Urothelium cell line (cell line): ENCODE results near the gene NRAS.

Source experiments
- DNase-seq: peaks from one replicate; pipeline ENCODE4 v3.0.0; 2011; ENCODE audit warnings: low spot score, mixed read lengths
- FAIRE-seq: peaks from 2 replicates; lab custom pipeline; 2011; peaks lifted over from hg19 to GRCh38; lab: Jason Lieb, UNC

Gene NRAS

DNA sequence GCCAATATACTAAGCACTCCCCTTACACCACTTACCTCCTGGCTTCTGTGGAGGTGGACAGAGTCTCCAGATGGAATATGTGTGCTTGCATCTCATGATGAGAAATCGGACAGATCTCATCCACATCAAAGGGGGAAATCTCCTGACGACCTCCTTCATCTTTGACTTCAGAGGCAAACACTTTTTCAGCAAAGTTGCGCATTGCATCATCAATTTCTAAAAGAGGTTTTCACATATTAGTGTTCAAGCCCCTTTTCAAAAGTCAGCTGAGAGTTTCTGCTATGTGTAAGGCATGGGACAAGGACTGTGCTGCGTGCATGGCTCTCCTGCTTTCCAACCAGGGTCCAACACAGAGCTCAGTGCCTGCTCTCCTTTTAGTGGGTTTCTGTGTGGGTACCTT, 28.0 kb downstream of the NRAS start:
- DNase-seq: no peak
- no peak for FAIRE-seq

DNA sequence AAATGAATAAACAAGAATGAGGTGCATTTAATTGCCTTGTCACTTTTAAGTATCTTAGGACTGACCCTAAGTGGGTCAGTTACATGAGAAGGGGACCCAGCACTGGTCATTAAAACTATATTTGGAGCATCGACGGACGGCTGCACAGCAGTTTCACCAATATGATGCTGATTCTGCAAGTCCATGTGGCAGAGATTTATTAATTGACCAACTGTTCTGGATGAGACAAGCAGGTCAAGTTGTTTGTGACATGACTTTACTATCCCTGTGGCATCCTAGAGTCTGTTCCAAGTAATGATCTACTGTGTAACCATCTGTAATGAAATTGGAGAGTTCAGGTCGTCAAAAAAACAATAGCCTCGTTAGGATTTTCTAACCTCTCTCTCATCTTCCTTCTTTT, 30.7 kb downstream of the NRAS start:
- FAIRE-seq: no peak
- no peak for DNase-seq

DNA sequence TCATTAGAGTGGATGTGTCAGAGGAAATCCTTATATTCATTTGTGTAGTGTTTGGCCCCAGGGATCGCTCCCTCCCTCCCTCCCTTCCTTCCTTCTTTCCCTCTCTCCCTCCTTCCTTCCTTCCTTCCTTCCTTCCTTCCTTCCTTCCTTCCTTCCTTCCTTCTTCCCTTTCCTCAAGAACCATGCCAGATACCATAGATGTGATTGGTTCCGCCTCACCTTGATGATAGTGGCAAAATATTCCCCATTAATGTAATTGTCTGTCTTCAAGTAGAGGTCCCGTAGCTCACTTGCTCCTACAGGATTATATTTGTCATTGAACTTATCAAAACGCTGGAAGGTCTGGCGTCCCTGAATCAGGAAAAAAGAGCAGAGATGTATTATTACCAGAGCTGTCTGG, 38.9 kb downstream of the NRAS start:
- no peak for FAIRE-seq
- DNase-seq: no peak

DNA sequence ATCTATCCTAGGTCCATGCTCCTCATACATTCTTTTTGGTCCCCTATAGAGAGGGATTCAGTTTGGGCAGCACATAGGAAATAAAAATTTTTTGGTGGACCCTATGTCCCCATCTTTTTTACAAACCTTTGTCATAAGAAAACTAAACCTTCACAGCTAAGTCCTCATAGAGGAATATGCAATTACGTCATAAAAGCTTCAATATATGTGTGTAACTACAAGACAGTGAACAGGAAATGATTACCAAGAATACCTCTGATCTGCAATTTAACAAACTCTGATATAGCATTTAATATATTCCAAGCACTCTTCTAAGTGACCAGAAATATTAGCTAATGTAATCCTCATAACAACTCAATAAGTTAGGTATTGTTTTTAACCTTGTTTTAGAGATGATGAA, 40.5 kb downstream of the NRAS start:
- FAIRE-seq: no peak
- no peak for DNase-seq

DNA sequence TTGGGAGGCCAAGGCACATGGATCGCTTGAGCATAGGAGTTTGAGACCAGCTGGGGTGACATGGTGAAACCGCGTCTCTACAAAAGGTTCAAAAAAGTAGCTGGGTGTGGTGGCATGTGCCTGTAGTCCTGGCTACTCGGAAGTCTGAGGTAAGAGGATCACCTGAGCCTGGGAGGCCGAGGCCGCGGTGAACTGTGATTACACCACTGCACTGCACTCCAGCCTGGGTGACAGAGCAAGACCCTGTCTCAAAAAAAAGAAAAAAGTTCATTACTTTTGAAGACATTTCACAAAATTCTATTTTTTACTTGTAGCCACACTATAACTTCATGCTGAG, 44.7 kb downstream of the NRAS start:
- DNase-seq: no peak
- no peak for FAIRE-seq

DNA sequence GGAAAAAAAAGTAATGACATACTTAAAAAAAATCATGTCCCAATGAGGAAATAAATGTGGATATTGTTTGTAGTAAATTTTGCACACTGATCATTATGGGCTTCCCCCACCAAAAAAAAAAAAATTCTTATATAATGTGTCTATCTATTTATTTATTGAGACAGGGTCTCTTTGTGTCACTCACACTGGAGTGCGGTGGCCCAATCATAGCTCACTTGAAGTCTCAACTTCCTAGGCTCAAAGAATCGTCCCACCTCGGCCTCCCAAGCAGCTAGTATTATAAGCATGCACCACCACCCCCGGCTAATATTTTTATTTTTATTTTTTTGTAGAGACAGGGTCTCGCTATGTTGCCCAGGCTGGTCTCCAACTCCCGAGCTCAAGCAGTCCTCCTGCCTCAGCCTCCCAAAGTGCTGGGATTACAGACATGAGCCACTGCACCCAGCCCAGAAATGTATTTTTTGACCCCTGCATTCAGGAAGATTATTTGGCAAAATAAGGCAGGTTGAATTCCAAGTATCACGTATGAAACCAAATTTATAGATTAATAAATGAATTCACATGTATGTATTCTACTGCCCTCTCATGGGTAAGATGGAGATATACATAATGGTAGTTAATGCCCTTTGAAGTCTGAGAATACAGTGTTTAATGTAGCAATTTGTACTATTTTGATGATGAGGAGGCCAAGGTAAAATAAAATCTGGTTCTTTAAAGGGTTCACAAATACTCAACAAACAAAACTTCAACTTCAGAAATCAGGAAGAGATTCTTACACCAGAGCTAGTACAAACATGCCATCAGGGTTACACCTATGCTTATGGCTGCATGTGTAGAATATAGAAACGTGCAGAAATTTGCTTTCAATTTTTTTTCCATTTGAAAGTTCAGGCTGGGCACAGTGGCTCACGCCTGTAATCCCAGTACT, 45.3 kb downstream of the NRAS start:
- FAIRE-seq (peak; percentile 63), DNase-seq (peak; percentile 35)

DNA sequence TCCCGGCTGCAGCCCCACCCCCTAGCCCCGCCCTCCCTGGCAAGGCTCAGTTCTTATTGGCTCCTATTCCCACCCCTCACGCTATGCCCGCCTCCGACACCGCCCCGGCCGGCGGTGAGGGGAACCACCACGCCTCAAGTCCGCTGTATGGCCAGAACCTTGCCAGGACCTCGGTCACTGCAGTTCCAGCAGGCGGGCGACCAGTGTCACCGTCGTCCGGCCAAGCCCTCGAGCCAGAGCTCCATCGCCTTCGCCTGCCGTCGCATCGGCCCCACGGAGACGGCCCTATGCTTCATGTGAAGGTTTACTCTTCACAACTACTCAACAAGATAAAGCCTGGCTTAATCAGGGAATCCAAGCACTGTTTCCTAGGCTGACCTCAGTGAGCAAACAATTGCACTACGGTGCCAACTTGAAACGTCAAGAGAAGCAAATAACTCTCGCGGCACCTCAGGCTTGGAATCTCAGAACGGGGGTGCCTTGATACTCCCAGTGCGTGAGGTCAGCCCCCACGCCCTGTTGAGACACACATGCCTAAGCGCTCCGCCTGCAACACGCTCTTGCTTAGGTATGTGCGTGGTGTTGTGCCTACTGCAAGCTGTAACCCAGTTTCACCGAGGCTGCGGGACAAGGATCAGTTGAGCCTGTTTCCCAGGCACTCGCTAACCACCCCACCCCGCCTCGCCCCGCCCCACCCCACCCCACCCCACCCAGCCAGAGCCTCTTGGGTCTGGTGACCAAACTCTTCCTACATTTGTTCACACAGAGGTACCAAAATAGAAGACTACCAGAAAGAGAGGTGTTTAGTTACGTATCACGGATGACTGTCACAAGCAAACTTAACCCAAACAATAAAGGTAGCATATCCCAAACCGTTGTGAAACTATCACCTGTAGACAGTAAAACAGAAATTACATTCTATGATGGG, 46.2 kb downstream of the NRAS start:
- peak; percentile 99 for DNase-seq
- FAIRE-seq: peak; percentile 99

DNA sequence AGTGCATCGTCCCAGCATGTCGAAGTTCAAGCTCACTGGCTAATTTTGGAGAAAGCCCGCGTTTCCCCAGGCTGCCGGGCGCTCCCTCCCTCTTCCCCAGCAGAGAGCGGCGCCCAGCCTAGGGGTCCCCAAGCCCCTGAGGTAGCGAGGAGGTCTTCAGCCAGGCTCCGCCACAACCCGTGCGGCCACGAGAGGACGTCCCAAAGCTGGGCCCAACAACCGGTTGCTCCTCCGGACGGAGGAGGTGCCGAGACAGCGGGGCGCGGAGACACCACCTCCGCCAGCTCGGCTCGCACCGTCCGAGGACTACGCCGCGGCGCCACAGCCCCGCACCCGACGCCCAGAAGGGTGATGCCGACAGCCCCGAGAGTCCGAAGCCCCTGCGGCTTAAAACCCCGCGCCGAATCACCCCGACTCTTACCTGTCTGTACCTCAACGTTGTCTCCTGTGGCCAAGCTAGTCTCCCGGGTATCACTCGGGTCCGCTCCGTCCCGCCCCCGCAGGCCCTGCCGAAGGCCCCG, 46.9 kb downstream of the NRAS start, which contains the start of gene DENND2C:
TSS of gene DENND2C (minus strand) at position 488 of the 521 bp plus-strand sequence. CDS start 44,065 bp downstream, outside the sequence.
- DNase-seq: peak; percentile 83
- no peak for FAIRE-seq

DNA sequence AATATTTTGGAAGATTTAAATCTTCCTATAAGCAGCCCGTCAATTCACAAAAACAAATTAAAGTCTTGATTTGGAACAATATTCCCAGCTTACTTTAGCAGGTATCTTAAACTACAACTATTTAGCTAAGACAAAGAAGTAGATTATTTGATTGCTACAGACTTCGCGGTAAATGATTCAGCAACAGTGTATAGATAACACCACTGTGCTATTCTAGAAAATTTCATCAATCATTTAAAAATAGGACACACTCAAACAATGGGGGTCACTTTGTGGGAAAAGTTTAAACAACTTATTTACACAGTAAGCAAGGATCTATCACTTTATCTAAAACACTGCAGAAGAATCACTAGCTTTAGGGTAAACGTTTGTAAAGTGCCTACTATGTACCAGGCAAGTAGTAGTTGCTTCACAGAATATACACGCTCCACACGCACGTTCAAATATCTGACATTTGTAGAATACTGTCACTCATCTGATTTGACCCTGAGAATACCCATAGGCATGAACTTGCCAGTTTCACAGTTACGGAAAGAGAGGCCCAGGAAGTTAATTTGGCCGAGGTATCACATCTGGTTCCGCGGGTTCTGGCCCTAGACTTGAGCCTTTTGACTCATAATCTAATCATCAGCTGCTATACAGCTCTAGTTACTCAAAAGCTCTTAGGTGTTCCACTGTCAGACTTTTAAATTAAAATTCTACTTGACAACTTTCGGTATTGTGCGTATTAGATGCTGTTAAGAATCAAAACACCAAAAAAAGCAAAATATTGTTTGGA, 47.6 kb downstream of the NRAS start:
- peak; percentile 29 for DNase-seq
- peak; percentile 67 for FAIRE-seq

DNA sequence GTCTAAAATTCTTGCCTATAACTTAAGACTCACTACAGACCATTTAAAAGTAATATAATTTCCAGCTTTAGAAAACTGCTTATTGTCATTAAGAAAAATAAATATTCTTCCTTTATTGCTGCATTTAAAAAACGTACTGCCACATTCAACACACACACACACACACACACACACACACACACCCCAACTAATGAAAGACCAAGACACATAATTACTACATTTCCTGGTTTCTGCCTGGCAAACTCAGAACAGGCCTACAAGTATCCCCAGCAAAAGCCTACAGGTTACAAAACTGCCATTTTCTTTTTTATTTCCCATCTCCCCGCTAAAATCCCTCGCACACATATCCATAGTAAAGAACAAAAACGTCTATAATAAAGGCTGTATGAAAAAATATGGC, 48.2 kb downstream of the NRAS start:
- DNase-seq (no peak), FAIRE-seq (no peak)

DNA sequence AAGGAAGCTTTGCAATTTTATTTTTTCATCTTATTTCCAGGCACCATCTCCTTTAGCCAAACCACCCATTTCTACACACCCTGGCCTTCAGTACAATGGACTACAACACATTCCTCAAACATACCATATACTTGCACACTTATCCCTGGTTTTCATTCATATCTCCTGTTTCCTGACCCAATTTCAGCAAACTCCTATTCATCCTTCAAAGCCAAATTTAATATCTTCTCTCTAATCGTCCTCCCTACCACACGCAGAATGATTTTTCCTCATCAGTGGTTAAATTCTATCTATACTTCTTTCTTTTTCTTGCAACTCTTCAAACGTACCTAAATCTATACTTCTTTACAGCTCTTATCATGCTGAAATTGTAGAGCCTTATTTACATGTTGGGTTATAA, 49.6 kb downstream of the NRAS start:
- no peak for FAIRE-seq
- no peak for DNase-seq

DNA sequence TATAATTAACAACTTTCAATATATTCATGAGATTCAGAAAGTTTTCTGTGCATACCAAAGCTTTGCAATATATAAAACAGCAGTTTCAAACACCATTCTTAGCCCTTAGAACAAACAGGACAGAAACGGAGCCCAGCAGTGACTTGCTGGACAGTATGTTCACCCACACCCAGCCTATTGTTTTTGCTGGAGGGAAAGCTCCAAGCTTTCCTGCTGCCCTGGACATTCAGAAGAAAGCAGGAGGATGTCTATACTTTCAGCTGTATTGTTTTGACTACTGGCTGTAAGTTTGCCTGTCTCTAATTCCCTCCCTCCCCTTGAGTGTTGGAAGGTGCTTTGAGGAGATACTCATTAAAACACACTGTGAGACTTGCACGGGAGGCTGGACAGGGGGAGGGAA, 56.3 kb downstream of the NRAS start:
- DNase-seq (no peak), FAIRE-seq (no peak)
